ENCODE data around the gene ARID3C.

DNA sequence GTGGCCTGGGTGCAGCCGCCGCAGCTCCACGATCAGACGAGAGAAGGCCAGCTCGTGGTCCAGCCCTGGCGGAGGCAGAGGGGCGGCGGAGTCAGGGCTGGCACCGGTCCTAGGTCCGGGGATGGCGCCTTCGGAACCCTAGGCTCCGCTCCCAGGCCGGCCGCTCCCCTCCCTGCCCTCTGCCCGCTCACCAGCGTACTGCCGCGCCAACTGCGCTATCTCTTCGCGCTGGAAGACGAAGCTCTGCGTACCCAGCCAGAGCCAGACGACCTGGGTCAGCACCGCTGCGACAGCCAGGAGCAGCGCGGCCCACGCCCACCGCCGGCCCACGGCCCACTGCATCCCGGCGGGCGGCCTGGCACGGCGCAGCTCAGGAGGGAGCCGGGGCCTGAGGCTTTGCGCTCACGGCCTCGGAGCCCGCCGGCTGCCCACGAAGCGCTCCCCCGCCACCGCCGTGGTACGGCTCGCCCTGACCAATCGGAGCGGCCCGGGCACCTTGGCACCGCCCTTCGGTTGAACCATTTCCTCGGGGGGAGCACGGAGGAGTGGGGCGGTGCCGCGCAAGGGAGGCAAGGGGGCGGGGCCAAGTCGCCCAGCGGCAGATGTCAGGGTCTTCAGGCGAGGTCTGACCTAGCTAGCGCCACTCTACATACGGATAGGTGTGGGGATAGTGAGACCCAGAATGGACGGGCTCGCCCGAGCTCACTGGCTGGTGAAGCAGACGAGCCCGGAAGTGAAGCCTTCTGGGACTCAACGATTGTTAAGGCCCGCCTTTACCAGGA lies 8.7 kb upstream of the ARID3C start, which contains the start of gene SIGMAR1:
- peak; percentile 95 for TF ChIP-seq POLR2A (IDR thresholded peaks at IDR 0.05; ENCODE audit: low read length)
- no peak for TF ChIP-seq GATA1 (IDR thresholded peaks at IDR 0.05; ENCODE audit: low read depth, low read length)
